Cardiac septum (tissue), 1 donor: Measurements from ENCODE around the gene SLC13A1. TPM values are rescaled to one million over a fixed set of nuclear protein-coding genes. Genes with fewer than 3 reads are reported as not detected.
"Not testable (repeated sequence)": the region's sequence is repeated elsewhere in the genome, so short reads cannot be mapped to it uniquely, and the experiment has no call there.

Experiments used
- DNase-seq: peaks from one replicate; pipeline ENCODE4 v3.0.0-alpha.2; 2020; ENCODE audit warnings: low spot score
- intact Hi-C: fragments of 100-400 bp; cut with DNase I; formaldehyde crosslinking; loops from one replicate; pipeline ENCODE4 v1.14.0; 2022
- long read RNA-seq: library from polyadenylated mRNA; unstranded; transcript quantifications from one replicate; pipeline ENCODE4 v2.0.0, GENCODE V29; 2021
- total RNA-seq: library from RNA; stranded (reverse); fragmentation: NEBNext Ultra II Directional; extraction: Animal tissue kit (Norgen Biotek cat#: 25700); gene quantifications from one replicate; pipeline ENCODE4 v1.2.1, GENCODE V29; 2021
- donor health status: DM: no; HTN: no; CAD: no.

SLC13A1 gene
- total RNA-seq, result not detected
- long read RNA-seq, result 0 reads

DNA sequence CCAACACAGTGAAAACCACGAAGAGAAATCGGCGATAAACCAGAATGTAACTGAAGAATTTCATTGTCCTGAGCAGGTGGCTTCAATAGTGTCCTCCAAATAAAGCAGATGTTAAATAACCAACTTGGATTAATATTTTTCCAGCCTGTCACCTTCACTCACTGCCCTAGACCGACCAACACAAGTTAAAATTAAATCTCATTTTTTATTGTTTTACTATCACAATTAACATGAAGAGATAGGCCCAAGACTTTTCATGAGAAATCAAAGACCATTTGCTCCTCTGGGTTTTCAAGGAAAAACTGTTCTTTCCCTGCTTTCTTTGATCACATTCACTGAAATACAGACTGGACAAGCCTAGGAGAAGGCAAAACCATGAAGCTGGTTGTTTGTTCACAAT lies at the start of gene SLC13A1:
SLC13A1 (minus strand) TSS at position 87 of the 400 bp plus-strand sequence; CDS start at position 64, 23 bp downstream.
- no peak for DNase-seq
- intact Hi-C loops, result no loop called here

GRCh38 chr7:123244768-123245167 lies 45.0 kb upstream of the SLC13A1 start:
- intact Hi-C loops, result no loop called here
- no peak for DNase-seq

DNA sequence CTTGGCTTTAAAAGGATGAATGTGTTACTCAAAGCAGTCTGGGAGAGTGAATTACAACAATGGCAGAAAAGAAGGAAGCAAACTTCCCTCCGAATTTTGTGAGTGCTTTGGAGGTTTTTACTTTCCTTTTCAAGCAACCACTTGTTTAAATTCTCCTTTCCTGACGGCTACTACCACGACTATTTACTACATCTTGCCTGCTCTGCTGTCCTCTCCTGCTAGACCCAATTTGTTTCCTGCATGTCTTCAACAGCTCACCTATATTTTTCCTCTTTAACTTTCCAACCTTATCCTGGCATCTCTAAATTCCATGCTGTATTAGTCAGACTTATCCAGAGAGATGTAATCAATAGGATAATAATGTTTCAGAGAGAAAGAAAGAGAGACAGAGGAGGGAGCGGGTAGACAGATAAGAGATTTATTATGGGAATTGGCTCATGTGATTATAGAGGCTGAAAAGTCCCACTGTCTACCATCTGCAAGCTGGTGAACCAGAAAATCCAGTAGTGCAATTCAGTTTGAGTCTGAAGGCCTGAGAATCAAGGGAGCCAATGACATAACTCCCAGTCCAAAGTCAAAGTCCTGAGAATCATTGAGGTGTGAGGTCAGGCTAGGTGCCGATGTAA lies 42.8 kb upstream of the SLC13A1 start:
- intact Hi-C loops, result no loop called here
- no peak for DNase-seq

- intact Hi-C loops, result no loop called here
- DNase-seq, result no peak
These were observed 42.0 kb upstream of the SLC13A1 start for GRCh38 chr7:123241809-123242208.

DNA sequence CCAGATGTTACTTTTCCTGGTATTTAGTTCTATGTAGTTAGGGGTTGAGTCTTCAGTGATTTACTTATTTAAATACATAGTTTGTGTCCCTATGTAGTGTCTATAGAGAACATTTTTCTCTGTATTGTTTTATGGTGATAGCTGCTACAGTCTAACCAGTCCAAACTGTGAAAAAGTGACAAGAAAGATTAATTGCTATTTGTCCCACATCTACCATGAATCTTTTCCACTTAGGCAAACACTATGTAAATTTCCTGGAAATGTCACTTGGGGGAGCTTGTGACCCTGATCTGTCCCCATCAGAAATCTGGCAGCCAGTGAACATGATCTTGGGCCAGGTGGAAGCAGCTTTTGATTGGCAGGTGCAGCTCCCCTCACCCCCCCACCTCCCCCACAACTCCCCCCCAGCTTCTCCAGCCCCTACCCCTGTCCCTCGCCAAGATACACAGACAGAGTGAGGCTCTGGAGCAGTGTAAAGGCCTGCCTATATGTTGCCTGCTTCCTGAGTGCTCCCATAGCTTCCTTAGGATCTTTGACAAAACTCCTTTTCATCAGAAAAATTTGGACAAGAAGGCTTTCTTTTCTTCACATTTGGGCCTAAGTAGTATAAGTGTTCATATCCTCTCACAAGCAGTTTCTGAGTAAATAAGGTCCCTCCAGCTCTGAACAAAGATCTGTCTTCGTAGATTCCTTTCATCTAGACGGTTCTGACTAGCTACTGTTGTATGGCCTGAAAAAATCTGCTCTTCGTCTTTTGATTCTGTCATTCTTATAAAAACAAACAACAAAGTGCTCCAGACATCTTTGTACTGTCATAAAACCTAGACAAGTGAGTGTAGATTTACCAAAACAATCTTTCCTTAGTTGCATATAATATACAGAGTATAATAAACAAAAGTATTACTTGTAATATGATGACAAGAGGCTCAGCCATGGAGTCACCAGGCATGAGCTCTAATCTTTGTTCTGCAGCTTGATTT lies 31.5 kb upstream of the SLC13A1 start:
- intact Hi-C loops, result no loop called here
- DNase-seq, result no peak

- DNase-seq, result no peak
These were observed 30.8 kb upstream of the SLC13A1 start for GRCh38 chr7:123230603-123231002.

GRCh38 chr7:123230147-123230546 lies 30.4 kb upstream of the SLC13A1 start:
- intact Hi-C loops, result no loop called here
- no peak for DNase-seq

More at GRCh38 chr7:123230603-123231002, 30.8 kb upstream of the SLC13A1 start:
- intact Hi-C loops, result no loop called here

DNA sequence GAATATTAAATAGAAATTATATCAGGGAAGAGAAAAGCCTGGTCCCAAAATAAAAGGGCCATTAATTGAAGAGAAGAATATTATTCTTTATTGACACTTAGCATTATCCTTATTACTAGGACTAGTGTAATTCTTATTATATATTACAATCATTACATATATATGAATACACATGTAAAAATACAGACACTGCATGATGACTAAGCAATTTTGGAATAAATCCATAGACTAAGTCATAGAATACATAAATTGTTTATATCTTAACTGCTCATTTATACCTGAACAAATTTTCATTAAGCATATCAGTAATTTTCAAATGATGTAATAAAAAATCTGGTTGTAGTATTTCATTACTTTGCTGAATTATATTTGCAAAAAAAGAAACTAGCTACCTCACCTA lies 29.7 kb upstream of the SLC13A1 start:
- DNase-seq, result no peak
- intact Hi-C loops, result no loop called here

DNA sequence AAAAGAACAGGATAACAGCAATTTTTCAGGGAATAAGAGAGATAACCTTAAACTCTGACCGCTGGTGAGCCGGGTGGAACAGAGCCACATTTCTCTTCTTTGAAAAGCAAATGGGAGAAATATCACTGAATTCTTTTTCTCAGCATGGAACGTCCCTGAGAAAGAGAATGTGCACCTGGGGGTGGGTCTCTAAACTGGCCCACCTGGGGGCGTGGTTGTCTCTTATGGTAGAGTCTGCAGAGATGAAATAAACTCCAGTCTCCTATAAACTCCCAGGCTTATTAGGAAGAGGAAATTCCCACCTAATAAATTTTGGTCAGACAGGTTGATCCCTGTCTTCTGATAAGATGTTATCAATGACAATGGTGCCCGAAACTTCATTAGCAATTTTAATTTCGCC lies 27.9 kb upstream of the SLC13A1 start:
- intact Hi-C loops, result not testable (repeated sequence)

DNA sequence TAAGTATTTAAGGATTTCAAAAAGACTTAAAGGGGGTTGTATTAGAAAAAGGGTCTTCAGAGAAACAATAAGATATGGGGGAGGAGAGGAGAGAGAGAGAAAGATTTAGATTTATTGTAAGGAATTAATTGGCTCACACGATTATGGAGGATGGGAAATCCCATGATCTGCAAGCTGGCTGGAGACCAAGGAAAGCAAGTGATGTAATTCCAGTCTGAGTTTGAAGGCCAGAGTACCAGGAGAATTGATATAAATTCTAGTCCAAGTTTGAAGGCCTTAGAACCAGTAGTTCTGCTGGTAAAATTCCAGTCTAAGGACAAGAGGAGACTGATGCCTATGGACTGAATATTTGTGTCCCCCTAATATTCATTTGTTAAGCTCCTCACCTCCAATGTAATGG lies 20.6 kb upstream of the SLC13A1 start:
- DNase-seq, result no peak
- intact Hi-C loops, result no loop called here

More for the DNA sequence above, 27.9 kb upstream of the SLC13A1 start:
- not testable (repeated sequence) for DNase-seq

- DNase-seq, result no peak
- intact Hi-C loops, result no loop called here
These were observed 19.1 kb upstream of the SLC13A1 start for GRCh38 chr7:123218866-123219265.

GRCh38 chr7:123216825-123217224 lies 17.1 kb upstream of the SLC13A1 start:
- DNase-seq, result no peak
- intact Hi-C loops, result no loop called here

DNA sequence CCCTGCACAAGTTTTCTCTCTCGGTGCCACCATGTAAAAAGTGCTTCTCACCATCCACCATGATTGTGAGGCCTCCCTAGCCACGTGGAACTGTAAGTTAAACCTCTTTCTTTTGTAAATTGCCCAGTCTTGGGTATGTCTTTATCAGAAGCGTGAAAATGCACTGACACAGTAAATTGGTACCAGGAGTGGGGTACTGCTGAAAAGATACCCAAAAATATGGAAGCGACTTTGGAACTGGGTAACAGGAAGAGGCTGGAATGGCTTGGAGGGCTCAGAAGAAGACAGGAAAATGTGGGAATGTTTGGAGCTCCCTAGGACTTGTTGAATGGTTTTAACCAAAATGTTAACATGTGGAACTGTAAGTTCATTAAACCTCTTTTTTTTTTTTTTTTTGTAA lies 15.6 kb upstream of the SLC13A1 start:
- no peak for DNase-seq
- intact Hi-C loops, result no loop called here

- intact Hi-C loops, result no loop called here
- no peak for DNase-seq
These were observed 11.8 kb upstream of the SLC13A1 start for GRCh38 chr7:123211545-123211944.

GRCh38 chr7:123210986-123211385 lies 11.2 kb upstream of the SLC13A1 start:
- intact Hi-C loops, result no loop called here
- no peak for DNase-seq

DNA sequence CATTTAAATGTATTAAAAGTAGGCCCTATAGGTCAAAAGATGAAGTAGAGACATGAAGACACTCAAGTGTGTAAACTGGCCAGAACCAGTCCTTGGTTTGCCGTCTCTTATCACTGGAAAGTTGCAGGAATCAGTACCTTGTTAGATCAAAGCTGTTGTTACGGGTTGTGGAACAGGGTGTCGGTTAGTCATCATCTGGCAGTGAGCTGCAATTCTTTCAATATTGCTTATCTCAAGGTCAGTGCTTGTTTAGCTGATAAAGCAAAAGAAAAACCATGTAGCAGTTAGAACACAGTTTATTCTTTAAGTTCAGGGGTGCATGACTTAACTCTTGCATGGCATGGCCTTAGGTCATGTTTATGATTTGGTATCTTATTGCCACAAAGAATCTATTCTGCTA lies 10.0 kb upstream of the SLC13A1 start:
- no peak for DNase-seq
- intact Hi-C loops, result no loop called here

DNA sequence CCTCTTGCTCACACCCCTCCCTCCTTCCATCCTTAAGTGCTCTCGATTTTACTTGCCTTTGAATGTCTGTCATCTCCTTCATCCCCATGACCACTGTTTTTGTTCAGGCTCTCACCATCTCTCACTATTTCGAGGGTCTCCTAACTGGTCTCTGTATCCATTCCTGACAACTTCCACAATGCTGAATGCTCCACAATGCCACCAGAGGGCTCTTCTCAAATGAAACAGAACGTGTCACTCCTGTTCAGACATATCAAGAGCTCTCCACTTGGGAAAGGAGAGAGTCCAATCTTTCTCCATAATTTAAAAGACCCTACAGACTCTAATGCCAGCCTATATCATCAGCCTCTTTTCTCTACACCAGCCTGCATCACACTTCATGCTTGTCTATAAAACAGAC lies 9.0 kb upstream of the SLC13A1 start:
- no peak for DNase-seq
- intact Hi-C loops, result no loop called here

- intact Hi-C loops, result no loop called here
- DNase-seq, result no peak
These were observed 4.6 kb upstream of the SLC13A1 start for GRCh38 chr7:123204206-123204835.

DNA sequence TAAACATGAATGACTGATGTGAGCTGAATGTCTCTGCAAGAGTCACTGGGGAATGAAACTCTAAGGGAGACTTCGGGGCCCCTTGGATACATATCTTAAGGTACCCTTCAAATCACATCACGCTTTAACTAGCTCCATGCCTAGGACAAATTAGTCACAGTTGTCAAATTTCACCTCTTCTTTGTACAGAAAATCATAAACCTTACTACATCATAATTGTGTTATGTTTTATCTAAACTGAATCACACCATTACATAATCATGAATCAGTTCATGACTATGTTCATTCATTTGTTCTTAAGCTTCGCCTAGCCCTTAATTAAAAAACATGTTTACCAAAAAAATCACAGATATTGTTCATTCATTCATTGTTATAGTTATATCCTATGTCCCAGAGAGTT lies 2.1 kb upstream of the SLC13A1 start:
- intact Hi-C loops, result no loop called here

More for the DNA sequence above, 2.1 kb upstream of the SLC13A1 start:
- no peak for DNase-seq
